Measurements from ENCODE around the gene NR3C2. TPM values are rescaled to one million over a fixed set of nuclear protein-coding genes. Genes with fewer than 3 reads are reported as not detected.

The NR3C2 gene
- total and polyA plus RNA-seq, 10 of the 15 experiments (the other 5 are each of a cell fraction or from before 2014, with no cell fraction given), result 0.05 to 0.11 (median 0.08) TPM; not detected in 4

- TF ChIP-seq, protein P1, sequence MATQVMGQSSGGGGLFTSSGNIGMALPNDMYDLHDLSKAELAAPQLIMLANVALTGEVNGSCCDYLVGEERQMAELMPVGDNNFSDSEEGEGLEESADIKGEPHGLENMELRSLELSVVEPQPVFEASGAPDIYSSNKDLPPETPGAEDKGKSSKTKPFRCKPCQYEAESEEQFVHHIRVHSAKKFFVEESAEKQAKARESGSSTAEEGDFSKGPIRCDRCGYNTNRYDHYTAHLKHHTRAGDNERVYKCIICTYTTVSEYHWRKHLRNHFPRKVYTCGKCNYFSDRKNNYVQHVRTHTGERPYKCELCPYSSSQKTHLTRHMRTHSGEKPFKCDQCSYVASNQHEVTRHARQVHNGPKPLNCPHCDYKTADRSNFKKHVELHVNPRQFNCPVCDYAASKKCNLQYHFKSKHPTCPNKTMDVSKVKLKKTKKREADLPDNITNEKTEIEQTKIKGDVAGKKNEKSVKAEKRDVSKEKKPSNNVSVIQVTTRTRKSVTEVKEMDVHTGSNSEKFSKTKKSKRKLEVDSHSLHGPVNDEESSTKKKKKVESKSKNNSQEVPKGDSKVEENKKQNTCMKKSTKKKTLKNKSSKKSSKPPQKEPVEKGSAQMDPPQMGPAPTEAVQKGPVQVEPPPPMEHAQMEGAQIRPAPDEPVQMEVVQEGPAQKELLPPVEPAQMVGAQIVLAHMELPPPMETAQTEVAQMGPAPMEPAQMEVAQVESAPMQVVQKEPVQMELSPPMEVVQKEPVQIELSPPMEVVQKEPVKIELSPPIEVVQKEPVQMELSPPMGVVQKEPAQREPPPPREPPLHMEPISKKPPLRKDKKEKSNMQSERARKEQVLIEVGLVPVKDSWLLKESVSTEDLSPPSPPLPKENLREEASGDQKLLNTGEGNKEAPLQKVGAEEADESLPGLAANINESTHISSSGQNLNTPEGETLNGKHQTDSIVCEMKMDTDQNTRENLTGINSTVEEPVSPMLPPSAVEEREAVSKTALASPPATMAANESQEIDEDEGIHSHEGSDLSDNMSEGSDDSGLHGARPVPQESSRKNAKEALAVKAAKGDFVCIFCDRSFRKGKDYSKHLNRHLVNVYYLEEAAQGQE (IDR thresholded peaks at IDR 0.05; ENCODE audit: low read depth, low read length), result no peak
These were observed 377.8 kb downstream of the NR3C2 start (continued) for GRCh38 chr4:148064451-148064850.

DNA sequence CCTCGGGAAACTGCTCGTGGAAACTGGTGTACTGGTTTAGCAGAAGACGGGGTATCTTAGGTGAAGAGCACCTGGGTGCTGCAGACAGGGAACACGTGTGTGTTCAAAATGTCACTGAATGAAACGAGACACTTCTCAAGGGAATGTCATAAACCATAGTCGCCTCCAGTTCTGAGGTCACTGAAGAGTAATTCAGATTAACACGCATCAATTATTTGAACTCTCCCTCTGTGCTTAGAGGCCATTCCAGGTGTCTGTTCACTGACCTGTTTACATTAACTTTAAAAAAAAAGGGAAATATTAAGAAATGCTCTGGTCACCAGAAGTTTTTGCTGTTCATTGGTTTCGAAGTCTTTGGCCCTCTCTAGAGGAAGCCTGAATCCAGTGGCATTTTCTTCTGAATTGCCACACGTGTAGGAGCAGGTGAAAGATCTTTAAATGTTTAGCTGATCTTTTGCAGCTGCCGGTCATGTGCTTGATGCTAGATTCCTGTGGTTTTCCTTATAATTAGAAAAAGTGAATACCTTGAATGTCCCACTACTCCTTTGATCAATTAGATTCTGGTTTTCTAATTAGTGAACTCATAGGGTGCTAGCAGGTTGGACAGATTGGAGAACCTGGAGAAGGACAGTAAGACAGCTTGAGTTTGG is 379.8 kb downstream of the NR3C2 start:
- Histone ChIP-seq H3K9me3 (replicated peaks; ENCODE audit: control insufficient read depth, insufficient read depth, low read length) (no peaks in the 10 kb centered on the region), H4K20me1 (ENCODE audit: control insufficient read depth, insufficient read depth) (peaks cover under 1% of the 10 kb centered on the region), H3K9ac (ENCODE audit: control insufficient read depth, insufficient read depth, low read length) (no peak overlapping the region), H2AFZ (ENCODE audit: control insufficient read depth, low read depth, low read length) (no peak overlapping the region), H3K27ac (ENCODE audit: control insufficient read depth, insufficient read depth) (no peak overlapping the region), H3K79me2 (ENCODE audit: control insufficient read depth, insufficient read depth, low read length) (peaks cover under 1% of the 10 kb centered on the region; the same call in 1 of the 2 replicates), H3K4me1 (ENCODE audit: control insufficient read depth, insufficient read depth, low read length) (peaks cover 14% of the 10 kb centered on the region), H3K36me3 (ENCODE audit: control insufficient read depth in 2 of 2, insufficient read depth in 2 of 2, low read length in 1 of 2) (peaks cover 6 to 21% of the 10 kb centered on the region in 2 experiments; a peak in 3 of 4 replicates), H3K4me3 (no peak overlapping the region), H3K4me2 (ENCODE audit: control insufficient read depth, insufficient read depth) (no peak overlapping the region), H3K27me3 (replicated peaks in 1 of 2; ENCODE audit: control insufficient read depth in 2 of 2, insufficient read depth in 2 of 2, low read length in 1 of 2) (no peaks in the 10 kb centered on the region)
- POLR2A ChIA-PET, result no interaction called here
- no peak for FAIRE-seq
- no peak for DNase-seq (ENCODE audit: low read depth, low spot score)
- RAD21 ChIA-PET (ENCODE audit: unreplicated experiment), result no interaction called here
- intact Hi-C loops (cut with micrococcal nuclease; ENCODE audit: unreplicated experiment), result no loop called here
- WGBS (ENCODE audit: insufficient coverage, insufficient replicate concordance, low lambda C conversion rate, missing lambda C conversion rate), result 67% methylated on average over 10 of the region's 10 CpGs
- SMC1A ChIA-PET (ENCODE audit: uncharacterized antibody, unreplicated experiment), result no interaction called here
- no peak for ATAC-seq
- in situ Hi-C loops (cut with MboI), result no loop called here
- CTCF ChIA-PET, result no interaction called here
- BruUV-seq (replicated peaks), result no TSS peak
- TF ChIP-seq ATF7 (IDR thresholded peaks at IDR 0.05; ENCODE audit: low read depth) (no peak), ZSCAN29 (IDR thresholded peaks at IDR 0.05) (no peak), SKIL (IDR thresholded peaks at IDR 0.05; ENCODE audit: low read depth, poor library complexity, severe bottlenecking) (no peak), RUNX3 (IDR thresholded peaks at IDR 0.05; ENCODE audit: low read length) (no peak), BHLHE40 (IDR thresholded peaks at IDR 0.05; ENCODE audit: borderline replicate concordance in 1 of 2, low read depth in 2 of 2, low read length in 1 of 2) (no peak), FOS (IDR thresholded peaks at IDR 0.05; ENCODE audit: borderline replicate concordance, extremely low read depth, insufficient read length) (no peak), CHD1 (IDR thresholded peaks at IDR 0.05; ENCODE audit: low read depth, low read length) (no peak), CBX5 (IDR thresholded peaks at IDR 0.05; ENCODE audit: low read depth) (no peak), TARDBP (IDR thresholded peaks at IDR 0.05; ENCODE audit: borderline replicate concordance) (no peak)
